Retinal pigment epithelial cell (primary cell): Measurements from ENCODE around the gene LMO3.

Experiments
- DNase-seq: peaks from one replicate; pipeline ENCODE4 v3.0.0-alpha.2; 2010; ENCODE audit warnings: low read depth
- H3K4me3 ChIP-seq: 2 replicates; pipeline ENCODE4 v1.5.1; 2011; ENCODE audit warnings: mild to moderate bottlenecking, low read length, control low read depth, moderate library complexity
- TF ChIP-seq, protein P1 (sequence below): conservative IDR thresholded peaks from 2 replicates; pipeline ENCODE4 v1.5.1; 2011; ENCODE audit warnings: low read depth, low read length, control low read depth, inconsistent platforms

Gene LMO3

DNA sequence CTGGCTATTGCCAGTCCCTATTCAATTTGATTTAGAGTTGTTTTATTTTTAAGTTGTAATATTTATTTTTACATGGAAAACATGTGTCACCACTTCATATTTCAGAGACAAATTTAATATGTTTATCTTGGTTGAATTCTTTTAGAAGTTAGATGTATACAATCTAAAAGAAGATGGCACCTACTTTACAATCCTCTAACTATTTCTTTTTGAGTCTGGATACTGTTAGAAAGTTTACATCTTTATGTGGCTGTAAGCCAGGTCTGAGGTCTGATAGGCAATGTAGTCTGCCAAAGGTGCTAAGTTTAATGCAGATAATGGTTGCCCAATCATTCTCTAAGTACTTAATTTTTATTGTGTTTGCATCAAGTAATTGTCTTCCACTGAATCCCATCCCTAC is 7.2 kb upstream of the LMO3 start:
- TF ChIP-seq, protein P1, sequence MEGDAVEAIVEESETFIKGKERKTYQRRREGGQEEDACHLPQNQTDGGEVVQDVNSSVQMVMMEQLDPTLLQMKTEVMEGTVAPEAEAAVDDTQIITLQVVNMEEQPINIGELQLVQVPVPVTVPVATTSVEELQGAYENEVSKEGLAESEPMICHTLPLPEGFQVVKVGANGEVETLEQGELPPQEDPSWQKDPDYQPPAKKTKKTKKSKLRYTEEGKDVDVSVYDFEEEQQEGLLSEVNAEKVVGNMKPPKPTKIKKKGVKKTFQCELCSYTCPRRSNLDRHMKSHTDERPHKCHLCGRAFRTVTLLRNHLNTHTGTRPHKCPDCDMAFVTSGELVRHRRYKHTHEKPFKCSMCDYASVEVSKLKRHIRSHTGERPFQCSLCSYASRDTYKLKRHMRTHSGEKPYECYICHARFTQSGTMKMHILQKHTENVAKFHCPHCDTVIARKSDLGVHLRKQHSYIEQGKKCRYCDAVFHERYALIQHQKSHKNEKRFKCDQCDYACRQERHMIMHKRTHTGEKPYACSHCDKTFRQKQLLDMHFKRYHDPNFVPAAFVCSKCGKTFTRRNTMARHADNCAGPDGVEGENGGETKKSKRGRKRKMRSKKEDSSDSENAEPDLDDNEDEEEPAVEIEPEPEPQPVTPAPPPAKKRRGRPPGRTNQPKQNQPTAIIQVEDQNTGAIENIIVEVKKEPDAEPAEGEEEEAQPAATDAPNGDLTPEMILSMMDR, result no peak
- DNase-seq, result no peak
- H3K4me3 ChIP-seq, result no peak overlapping the region

DNA sequence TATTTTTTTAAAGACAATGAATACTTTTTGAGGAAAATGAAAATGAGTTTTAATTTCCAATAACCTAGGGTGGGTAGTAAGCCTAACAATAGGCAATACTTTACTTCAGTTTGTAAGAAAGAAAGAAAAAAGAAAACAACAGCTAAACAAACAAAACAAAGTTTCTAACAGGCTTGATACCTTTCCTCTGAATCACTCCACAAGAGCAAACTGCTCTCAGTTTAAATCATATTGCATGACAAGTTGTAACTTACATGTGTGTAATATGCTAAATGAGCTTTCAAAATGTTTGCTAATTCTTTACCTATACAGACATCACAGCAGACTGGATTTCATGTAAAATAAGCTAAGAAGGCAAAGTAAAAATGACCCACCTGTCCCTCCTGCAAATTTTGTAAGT is 6.7 kb upstream of the LMO3 start:
- TF ChIP-seq, protein P1, result no peak
- no peak for DNase-seq
- H3K4me3 ChIP-seq, result no peak overlapping the region

DNA sequence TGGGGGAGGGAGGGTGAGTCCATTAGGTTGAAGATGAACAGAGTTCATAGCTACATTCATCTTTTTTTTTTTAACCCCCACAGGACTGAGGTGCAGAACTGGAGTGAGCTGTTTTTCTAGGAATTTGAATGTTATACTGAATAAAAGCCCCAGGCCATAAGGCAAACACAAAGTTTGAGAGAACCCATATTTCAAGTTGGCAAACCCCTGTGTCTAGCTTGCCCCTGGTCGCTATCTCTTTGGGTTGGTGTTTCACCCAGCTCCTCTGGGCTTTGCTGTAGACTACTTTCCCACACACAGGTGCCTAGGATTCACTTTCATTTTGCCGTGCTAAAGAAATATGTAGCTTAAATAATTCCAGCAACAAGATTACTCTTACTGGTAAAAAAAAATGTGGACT is 5.2 kb upstream of the LMO3 start:
- no peak overlapping the region for H3K4me3 ChIP-seq
- DNase-seq, result no peak
- TF ChIP-seq, protein P1, result no peak

DNA sequence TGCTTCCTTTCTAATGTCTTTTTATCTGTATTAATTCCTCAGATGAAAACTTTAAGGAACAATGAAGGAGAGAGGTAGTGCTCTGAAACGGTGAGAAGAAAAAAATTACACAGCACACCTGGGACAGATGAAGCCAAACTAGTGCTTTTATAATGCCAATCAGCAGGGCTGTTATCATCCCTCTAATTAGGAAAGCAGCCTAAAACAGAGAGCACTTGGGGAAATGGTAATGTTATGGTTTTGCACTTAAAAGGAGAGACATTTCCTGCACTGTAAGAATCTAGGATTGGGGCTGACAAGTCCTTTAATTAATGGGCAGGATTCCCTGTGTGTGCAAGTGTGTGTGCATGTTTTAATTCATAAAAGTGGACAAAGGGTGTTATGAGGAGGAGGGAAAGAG is 4.8 kb upstream of the LMO3 start:
- DNase-seq, result no peak
- no peak overlapping the region for H3K4me3 ChIP-seq
- TF ChIP-seq, protein P1, result no peak

DNA sequence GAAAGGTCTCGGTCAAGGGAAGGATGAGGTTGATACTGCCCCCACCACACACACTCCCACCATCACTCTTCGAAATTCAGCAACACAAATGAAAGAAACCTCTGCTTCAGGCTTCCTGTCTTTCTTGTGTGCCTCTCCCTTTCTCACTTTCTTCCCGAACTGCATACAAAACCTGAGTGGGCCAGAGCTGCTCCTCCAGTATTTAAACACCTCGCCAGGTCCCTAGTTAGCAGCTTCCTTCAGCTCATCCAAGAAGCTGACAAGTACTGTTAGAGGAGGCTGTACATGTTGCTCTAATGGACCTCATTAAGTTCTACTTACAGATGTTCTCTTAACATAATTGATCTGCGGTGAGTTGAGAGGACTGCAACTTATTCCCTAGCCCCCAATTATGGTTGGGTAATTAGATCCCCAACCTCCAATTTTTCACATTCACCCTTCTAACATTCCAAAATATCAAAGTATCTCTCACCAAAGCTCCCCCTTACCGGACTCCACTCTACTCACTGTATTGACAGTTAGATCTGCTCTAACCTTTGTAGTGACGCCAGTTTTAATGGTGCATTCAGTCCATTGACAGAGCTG is 4.1 kb upstream of the LMO3 start:
- H3K4me3 ChIP-seq, result no peak overlapping the region
- TF ChIP-seq, protein P1, result no peak

DNA sequence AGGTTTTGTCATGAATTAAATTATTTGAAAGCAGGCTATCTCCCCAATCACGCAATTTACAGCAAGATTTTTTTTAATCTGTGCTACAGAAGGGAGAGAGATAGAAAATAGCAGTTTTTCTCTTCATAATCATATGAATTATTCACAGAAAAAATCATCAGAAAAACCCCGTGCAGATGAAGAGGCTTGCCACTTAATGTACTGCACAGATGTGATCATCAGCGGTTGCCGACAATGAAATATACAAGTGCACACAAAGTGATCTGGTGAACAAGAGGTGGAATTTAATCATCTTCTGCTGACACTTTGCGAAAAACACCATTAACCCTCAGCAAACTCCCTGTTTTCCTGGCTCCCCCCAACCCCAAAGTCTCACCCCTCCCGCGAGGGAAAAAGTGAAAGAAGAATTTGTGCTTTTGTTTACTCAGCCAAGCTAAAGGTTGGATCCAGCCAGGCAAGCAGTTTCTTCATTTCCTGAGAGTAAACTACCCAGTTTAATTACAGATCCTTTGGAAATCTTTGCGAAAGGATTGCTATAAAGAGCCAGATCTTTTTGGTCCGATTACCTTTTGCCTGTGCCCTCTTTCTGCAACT is 3.1 kb upstream of the LMO3 start:
- H3K4me3 ChIP-seq, result no peak overlapping the region

More for the DNA sequence above, 4.1 kb upstream of the LMO3 start:
- DNase-seq, result no peak

More for the DNA sequence above, 3.1 kb upstream of the LMO3 start:
- TF ChIP-seq, protein P1, result no peak
- DNase-seq, result no peak
